ENCODE results near the gene MMP7. TPM values are rescaled to one million over a fixed set of nuclear protein-coding genes. Genes with fewer than 3 reads are reported as not detected.

Gene MMP7
- total RNA-seq, 1 donor, result 0.43 TPM

DNA sequence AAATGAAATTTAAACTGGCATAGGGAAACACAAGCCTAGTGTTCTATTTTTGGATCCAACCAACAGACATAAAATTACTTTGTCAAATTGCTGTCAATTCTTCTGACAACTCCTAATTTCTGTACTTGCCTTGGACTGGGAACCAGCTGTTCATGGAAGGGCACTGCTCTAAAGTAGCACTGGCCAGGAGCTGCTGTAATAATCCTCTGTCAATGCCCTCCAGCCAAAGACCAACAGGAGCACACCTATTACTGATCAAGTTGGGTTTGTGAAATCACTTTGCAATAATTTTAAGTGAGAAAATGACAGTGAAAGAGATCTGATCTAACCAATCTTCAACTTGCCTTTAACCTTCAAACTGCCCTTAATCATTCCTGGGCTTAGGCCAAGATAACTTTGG is 59.1 kb downstream of the MMP7 start:
- DNase-seq (ENCODE audit: low read depth), result no peak

More for the DNA sequence above, 59.1 kb downstream of the MMP7 start:
- no peak overlapping the region for H3K4me3 ChIP-seq (ENCODE audit: low read depth, low read length)
- TF ChIP-seq, protein P1, sequence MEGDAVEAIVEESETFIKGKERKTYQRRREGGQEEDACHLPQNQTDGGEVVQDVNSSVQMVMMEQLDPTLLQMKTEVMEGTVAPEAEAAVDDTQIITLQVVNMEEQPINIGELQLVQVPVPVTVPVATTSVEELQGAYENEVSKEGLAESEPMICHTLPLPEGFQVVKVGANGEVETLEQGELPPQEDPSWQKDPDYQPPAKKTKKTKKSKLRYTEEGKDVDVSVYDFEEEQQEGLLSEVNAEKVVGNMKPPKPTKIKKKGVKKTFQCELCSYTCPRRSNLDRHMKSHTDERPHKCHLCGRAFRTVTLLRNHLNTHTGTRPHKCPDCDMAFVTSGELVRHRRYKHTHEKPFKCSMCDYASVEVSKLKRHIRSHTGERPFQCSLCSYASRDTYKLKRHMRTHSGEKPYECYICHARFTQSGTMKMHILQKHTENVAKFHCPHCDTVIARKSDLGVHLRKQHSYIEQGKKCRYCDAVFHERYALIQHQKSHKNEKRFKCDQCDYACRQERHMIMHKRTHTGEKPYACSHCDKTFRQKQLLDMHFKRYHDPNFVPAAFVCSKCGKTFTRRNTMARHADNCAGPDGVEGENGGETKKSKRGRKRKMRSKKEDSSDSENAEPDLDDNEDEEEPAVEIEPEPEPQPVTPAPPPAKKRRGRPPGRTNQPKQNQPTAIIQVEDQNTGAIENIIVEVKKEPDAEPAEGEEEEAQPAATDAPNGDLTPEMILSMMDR (IDR thresholded peaks at IDR 0.05; ENCODE audit: insufficient read depth, low read depth, low read length), result no peak

Other genes with a start within 250 kb of the MMP7 start
- gene BIRC3, start 213.3 kb downstream of the MMP7 start, total RNA-seq, result 0.64 and 8.2 TPM in 2 replicates
- 63.5 and 108 TPM in 2 replicates for gene BIRC2, start 183.5 kb downstream of the MMP7 start, total RNA-seq
- gene TMEM123, start 78.0 kb downstream of the MMP7 start, total RNA-seq, result 61.2 and 89.8 TPM in 2 replicates
- gene MMP20, start 94.6 kb upstream of the MMP7 start, total RNA-seq, result not detected in 2 replicates
- 0.97 TPM in 1 of 2 replicates, not detected in the other for gene MMP27, start 175.0 kb upstream of the MMP7 start, total RNA-seq
- gene MMP8, start 194.2 kb upstream of the MMP7 start, total RNA-seq, result under 0.01 TPM in 1 of 2 replicates, not detected in the other
- 0.86 and 28.0 TPM in 2 replicates for gene MMP10, start 249.9 kb upstream of the MMP7 start, total RNA-seq

All from fibroblast of villous mesenchyme (primary cell).